SW480 (cell line): Measurements from ENCODE around the gene FASTK.

ENCODE experiments used
- DNase-seq: peaks from one replicate; pipeline ENCODE4 v3.0.0-alpha.2; 2016; ENCODE audit warnings: low spot score

FASTK gene

DNA sequence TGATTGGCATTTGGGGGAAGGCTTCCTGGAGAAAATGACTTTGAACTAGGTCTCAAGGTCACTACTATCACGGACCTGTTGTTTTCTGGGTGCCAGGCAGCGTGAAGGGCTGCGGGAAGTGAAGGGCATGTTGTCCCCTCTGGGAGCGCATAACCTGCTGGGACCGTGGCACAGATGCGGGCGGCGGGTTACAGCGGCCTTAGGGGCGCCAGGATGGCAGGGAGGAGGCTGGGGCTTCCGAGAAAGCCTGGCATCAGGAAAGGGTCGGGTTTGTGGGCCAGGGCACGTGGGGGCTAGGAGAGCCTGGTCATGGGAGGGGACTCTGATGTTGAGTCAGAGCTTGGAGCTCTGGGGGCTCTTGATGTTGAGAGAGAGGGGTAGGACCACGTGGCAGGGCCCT, 15.1 kb downstream of the FASTK start:
- DNase-seq = no peak

DNA sequence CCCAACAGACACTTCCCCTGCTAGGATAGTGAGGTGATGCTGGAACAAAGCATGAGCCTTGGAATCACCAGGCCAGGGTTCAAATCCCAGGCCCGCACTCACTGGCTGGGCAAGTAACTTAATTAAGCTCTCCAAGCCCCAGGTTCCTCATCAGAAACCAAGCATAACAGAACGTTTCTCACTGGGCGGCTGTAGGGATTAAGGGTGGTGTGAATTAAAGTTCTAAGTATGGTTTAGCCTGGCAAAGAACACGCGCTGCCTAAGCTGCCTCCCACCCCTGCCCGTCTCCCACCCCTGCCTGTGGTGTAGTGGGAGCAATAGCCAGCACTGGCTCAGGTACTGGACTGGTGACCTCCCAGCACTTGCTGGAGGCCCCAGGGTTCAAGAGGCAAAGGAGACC, 15.6 kb downstream of the FASTK start:
- no peak for DNase-seq

DNA sequence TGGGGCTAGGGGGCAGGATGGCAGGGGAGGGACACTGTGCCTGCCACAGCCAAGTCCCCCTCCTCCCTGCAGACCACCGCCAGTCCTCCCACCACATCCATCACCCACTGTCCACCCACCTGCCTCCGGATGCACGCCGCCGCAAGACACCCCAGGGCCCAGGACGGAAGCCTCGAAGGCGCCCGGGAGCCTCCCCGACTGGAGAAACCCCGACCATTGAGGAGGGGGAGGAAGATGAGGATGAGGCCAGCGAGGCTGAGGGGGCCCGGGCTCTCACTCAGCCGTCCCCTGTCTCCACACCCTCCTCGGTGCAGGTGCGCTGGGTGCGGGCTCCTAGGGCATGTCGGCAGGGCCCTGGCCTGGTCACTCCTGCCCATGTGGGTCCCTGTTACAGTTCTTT, 16.2 kb downstream of the FASTK start:
- DNase-seq = no peak

DNA sequence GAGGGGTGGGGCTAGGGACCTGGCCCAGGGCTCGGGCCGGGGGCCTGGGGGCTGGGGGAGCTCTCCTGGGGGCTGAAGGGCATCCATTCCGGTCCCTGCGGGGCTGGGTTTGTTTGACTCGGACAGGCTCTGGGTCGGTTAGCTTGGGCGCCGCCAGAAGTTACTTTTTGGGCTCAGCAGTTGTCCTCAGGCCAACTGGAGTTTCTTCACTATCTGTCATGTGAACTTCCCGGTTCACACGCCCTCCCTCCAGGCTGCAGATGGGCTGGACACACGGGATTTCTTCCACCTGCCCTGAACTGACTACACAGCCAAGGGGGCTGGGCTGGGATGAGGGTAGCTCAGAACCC, 17.4 kb downstream of the FASTK start:
- no peak for DNase-seq

DNA sequence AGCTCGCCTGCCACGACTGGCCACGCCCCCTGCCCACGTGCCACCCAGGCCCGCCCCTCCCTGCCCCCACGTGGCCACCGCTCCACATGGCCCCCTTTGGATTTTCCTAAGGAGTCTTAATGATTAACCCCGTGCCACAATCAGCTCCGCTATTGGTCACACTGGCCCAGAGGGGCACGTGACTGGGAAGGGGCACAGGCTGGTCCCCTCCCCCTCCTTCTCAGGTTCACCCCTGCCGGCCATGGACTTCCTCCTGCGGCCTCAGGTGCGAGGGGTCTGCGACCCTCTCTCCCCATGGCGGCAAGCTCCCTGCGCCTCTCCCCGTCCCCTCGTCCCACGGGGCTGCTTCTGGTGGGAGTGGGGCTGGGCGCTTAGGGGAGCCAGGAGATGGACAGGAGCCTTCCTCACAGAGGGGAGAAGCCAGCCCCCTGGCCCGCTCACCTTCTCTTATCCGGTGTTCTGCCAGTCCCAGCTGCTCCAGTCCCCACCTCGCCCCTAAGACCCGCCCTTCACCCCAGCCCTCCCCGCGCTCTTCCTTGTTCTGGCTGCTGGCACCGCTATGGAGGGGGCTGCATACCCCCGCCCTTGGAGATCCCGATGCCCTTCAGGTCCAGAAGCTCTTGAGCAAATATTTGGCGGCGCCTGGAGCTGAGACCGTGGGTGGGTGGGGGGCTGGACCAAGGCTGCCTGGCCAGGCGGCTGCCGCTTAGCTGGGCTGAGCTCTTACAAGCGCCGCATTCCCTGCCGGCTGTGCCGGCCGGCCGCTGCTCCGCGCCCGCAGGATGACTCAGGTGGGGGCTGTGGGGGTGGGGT, 18.0 kb downstream of the FASTK start:
- DNase-seq = peak; percentile 88

DNA sequence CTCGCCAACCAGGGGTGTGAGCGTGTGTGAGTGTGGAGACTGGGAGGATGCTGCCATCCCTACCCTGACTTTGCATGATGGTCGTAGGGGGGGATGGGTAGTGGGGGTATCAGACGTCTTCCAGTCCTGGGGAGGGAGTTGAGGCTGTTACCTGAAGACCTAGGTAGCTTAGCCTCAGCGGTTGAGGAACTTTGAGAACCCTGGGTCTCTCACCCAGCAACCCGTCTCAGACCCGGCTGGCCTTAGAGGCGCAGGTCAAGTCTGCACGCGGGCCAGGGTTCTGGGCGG, 18.6 kb downstream of the FASTK start:
- no peak for DNase-seq

DNA sequence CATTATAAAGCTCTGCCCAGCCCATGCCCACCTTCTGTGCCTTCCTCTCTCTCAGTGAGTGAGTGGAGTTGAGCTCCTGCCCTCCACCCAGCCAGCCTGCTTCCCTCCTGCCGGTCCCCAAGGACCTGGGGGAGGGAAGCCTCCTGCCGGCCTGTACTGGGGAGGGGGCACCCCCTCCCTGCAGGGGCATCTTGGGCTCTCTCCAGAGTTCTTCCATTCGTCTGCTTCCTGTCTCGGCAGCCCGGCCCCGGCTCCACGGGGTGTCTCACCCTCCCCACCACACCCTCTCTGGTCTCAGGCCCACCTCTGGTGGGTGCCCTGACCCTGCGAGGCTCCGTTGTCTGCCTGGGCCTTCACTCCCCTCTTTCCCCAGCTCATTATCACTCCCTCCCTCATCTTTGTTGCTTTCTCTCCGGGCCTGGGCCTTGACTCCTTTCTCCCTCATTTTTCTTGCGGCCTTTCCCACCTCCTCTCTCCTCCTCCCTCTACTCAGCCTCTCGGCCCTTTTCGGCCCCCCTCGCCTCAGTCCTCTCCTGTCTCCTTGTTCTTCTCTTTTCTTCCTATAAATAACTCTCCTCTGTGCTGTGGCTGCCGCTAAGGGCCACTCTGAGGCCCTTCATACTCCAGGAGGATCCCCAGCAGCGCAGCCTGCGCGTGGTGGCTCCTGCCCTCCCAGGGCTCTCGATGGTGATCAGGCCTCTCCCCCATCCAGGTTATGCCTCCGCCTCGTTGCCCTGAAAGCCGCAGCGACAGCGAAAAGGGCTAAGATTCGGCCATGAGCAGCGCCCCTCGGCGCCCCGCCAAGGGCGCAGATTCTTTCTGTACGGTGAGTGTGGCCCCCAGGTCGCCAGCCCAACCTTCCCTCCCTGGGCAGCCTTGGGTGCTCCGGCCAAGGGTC, 19.1 kb downstream of the FASTK start:
- DNase-seq = no peak

DNA sequence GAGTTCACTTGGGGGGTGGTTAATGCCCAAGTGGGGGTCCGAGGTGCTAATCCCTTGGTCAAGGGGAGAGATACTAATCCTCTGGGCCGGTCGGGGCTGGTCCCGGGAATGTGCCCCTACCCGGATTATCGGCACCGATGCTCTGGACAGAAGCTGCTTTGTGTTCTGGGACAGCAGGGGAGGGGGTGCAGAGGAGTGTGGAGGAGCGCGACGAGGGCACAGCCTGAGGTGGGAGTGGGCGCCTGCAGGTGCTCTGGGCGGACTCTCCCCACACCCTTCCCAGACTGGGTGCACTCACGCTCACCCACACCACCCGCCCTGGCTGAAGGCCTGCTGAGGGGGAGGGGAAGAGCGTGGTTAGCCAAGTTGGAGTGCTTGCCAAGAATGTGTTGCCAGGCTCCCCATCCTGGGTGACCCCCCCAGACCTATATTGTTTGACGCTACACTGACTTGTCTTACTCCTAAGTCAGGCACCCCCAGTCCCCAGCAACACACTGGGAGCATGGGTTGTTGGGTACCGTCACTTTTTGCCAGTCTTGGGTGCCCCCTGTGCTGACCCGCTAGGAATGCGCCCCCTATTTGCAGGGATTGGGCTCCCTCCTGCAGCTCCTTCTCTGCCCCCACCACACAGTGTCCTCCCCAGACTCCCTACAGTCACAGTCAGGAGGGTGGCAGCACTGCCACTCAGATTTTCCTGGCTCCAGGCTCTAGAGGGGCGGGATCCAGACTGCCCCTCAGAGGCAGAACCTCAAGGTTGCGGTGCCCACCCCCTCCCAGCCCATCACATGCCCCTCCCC, 20.0 kb downstream of the FASTK start:
- DNase-seq = peak; percentile 21

DNA sequence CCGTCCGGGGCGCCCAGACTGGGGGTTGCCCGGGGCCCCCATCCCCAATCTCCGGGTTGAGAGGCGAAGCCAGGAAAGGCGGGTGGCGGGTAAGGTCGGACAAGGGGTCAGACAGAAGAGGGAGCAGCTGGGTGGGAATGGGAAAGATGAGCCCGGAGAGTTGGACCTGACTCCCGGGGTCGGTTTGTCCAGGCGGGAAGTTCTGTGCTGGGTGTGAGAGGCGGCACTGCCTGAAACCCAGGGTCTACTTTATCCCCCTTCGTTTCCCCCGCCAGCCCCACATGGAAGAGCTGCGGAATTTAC, 20.5 kb downstream of the FASTK start:
- DNase-seq = peak; percentile 25

DNA sequence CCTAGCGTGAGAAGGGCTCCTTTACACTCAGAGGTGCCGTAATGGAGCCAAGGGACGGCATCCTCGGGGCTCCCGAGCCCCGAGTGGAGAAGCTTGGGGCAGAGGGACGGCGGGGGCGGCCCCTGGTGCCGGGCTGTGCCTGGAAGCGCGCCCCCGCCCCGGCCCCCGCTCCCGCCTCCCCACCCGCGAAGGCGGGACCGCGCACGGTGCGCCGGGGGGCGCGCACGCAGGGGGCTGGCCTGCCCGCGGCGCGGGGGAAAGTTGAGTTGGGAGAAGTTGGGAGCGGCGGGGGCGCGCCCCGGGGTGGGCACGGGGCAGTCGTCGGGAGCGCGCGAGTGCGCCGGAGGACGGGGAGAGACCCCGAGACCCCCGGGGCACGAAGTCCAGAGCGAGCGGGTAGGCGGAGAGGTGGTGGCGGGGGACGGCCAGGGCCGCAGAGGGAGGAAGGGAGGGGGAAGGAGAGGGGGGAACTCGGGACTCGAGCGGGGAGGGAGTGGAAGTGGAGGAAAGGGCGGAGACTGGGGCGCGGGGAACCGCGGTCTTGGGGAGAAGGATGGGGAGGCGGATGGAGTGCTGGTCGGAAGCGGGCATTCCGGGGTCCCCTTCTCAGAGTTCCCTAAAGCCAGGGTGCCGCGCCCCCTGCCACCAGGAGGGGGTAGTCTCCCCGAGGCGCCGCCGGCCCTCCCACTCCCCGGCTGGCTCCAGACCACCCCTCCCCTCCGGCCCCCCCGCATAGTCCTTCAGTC, 21.1 kb downstream of the FASTK start, which contains the start of gene SLC4A2:
TSS of gene SLC4A2 (plus strand) at position 223 of the 746 bp plus-strand sequence. CDS start 2,399 bp downstream, outside the sequence.
- peak; percentile 59 for DNase-seq

DNA sequence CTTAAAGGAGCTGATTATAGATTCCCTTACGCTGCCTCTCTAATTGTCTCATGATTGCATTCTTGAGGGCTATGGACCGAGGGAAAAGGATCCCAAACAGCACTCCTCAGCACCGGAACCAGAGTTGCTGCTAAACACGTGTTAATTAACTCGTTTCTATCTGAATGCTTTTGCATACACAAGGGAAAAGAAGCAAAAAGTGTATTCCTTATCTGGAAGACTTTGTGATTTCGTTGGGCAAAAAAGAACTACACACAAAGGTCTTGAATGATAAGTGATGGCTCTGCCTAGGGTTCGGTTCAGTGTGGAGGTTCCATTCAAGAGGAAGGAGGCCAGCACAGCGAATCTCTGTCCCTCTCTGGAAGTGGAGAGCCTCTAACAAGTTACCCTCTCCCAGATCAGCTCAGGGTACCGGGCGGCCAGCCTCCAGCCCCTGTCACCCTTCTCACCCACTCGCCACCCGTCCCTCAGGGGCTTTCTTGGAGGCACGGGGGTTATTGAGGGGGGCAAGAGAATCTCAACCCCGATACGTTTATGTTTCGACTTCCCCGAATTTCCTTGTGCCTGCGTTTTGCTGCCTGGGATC, 21.7 kb downstream of the FASTK start:
- DNase-seq = peak; percentile 31

DNA sequence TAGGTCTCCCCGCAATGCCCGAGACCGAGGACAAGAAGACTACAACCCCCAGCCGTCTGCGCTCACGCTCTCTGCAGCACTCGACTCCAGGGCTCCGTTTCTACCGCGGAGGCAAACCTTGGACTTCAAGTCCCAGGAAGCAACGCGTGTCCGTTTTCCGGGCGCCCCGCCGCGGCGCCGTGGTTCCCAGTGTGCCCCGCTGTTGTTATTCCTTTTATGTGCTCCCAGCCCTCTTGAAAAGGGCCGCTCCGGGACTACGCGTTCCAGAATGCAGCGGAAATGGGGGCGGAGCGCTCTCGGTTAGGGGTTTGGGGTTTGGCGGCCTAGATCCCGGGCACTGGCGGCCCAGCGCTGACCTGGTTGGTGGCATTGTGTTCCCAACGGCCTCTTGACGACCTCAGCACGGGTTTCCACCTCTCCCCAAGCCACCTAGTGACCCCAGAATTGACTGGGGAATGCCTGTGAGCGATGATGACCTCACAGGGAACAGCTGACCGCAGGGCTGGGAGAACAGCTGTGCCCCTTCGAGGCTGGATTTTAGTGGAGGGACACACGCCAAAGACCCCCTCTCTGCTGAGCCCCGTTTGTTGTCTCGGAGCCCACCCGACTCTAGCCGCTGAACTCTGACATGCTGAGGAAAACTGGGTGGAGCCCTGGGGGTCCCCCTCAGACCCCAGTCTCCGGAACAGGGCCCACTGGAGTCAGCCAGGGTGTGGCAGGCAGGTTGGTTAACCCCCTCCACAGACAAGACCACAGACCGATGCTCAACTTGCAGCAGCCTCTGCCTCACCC, 22.4 kb downstream of the FASTK start:
- peak; percentile 99 for DNase-seq

DNA sequence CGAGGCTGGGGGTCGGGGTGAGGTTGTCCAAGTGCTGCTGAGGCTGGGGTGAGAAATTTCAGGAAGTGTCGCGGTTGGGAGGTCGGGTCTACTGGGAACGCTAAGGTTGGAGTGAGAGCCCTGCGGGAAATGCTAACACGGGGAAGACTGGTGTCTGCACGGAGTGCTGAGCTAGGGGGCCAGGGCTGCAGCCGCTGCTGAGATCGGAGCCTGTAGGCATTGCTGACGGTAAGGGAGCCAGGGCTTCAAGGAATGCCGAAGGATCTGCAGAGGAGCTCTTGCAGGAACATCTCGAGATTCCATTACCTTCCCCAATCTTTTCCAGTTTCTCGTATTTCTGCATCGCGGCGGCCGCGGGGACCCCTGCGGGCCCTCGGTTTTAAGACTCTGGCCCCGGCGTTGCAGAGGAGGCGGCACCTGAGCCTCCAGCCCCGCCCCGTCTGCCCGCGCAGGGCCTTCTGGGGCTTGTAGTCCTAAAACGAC, 23.1 kb downstream of the FASTK start, which contains the start of gene CDK5:
TSS of gene CDK5 (minus strand) at position 392 of the 483 bp plus-strand sequence. CDS start at position 343, 49 bp downstream.
- DNase-seq = peak; percentile 46

DNA sequence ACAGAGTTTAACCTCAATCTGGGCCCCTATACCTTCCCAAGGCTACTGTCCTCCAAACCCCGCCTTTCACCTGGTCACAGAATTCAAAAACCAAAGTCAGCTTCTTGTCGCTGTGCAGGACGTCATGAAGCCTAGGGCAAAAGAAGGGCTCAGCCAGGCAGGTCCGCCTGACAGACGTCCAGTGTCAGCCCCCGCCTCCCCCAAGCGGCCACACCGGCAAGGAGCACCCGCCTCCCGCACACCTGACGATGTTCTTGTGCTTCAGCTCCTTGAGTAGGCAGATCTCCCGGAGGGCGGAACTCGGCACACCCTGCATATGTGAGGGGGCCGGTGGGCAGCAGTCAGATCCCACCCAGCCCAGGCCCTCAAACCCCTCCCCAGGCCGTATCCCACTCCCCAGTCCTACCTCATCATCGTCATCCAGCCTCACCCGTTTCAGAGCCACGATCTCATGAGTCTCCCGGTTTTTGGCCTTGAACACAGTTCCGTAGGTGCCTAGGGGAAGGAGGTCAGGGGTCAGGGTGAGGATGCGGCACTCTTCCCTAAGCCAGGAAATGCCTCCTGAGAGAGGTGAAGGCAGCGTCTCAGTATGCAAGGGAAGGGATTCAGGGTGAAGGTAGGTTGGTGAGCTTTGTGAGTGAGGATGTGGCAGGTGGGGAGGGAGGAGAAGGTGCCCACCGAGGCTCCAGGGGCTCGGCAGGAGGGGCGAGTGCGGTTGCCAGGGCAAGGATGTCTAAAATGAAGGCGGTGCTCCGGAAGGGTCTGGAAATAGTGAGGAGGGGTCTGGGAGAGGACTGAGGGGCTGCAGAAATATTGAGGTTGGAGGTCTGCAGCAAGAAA, 23.7 kb downstream of the FASTK start:
- DNase-seq = no peak

DNA sequence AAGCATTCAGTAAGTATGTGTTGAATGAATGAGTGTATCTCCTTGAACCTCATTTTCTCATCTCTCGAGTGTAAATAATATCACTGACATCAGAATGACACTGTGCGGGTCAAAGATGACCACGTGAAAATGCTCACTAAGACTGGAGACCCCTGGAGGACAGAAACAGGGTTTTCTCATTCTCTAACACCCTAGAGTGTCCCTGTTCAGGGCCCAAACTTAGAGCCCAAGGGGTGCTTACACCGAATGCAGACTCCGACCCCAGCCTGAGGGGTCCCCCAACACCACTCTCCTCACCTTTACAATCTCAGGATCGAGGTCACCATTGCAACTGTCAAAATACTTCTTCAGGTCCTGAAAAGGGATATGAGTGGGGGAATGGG, 24.3 kb downstream of the FASTK start:
- no peak for DNase-seq

DNA sequence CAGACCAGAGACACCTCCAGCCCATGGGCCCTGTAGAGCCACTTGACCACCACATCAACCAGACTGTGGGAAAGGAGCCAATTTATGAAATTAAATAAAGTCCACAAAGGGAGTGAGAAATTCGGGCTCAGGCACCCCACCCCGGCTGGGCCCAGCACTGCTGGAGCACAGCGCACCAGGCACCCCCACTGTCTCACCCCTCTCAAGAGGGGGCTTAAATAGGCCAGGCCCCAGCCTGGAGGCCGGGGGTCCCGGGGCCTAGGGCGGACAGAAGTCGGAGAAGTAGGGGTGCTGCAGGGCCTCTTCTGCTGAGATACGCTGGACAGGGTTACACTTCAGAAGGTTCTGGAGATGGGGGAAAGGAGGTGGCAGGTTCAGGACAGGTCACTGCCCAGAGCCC, 26.9 kb downstream of the FASTK start:
- no peak for DNase-seq

DNA sequence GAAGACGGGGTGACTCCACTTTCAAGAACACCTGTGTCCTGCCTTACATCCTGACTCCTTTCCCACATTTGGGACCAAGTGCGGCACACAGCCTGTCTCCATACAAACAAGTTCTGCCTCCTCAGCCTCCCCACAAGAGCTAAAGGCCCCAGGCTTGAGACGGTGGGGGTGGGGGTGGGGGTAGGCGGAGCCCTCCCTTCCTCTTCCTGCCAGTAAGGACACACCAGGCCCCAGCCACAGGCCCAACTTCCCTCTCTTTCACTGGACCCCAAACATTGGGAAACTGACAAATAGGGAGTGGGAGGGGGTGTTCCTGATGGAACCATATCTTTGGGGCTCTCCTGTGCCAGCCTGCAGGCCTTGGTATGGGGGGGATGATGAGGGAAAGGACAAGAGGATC, 27.5 kb downstream of the FASTK start:
- DNase-seq = no peak

DNA sequence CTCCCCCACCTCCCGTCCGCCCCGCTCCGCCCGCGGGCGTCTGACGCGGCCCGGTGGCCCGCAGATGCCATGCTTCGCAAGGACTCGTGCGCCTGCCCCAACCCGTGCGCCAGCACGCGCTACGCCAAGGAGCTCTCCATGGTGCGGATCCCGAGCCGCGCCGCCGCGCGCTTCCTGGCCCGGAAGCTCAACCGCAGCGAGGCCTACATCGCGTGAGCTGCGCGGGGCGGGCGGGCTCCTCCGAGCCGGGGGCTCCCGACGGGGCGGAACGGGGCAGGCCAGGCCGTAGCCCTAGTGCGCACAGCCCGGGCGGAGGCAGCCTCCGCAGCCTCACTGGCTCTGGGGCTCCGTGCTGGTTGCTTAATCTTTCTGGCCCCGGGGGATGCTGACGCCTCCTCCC, 29.5 kb downstream of the FASTK start:
- DNase-seq = no peak

DNA sequence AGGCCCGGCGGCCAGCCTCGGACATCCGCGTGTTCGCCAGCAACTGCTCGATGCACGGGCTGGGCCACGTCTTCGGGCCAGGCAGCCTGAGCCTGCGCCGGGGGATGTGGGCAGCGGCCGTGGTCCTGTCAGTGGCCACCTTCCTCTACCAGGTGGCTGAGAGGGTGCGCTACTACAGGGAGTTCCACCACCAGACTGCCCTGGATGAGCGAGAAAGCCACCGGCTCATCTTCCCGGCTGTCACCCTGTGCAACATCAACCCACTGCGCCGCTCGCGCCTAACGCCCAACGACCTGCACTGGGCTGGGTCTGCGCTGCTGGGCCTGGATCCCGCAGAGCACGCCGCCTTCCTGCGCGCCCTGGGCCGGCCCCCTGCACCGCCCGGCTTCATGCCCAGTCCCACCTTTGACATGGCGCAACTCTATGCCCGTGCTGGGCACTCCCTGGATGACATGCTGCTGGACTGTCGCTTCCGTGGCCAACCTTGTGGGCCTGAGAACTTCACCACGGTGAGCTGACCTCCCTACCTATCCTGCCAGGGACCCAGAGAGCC, 31.6 kb downstream of the FASTK start:
- DNase-seq = no peak
